BJ (cell line): ENCODE measurements around the gene RGS6. TPM values are rescaled to one million over a fixed set of nuclear protein-coding genes. Genes with fewer than 3 reads are reported as not detected.

Experiments
- CTCF ChIA-PET: fragments of 350-600 bp; formaldehyde crosslinking; extraction: SDS; loops from one replicate; lab custom pipeline; 2021; ENCODE audit warnings: antibody characterized with exemption, inconsistent platforms; lab: Yijun Ruan, JAX
- POLR2A ChIA-PET: fragments of 300-600 bp; sonication (Branson Sonifier 250); formaldehyde crosslinking; extraction: SDS; loops from one replicate; lab custom pipeline; 2021; ENCODE audit warnings: antibody characterized with exemption; lab: Charles Lee
- DNase-seq: peaks from one replicate; pipeline ENCODE4 v3.0.0-alpha.2; 2011; ENCODE audit warnings: low read depth
- H3K27me3 ChIP-seq: 2 replicates; pipeline ENCODE4 v1.6.0; 2011; ENCODE audit warnings: low read length; ENCODE audit not compliant: control insufficient read depth, insufficient read depth
- H3K36me3 ChIP-seq: 2 replicates; pipeline ENCODE4 v1.5.1; 2011; ENCODE audit warnings: low read length; ENCODE audit not compliant: control insufficient read depth, insufficient read depth
- H3K4me3 ChIP-seq: 2 replicates; pipeline ENCODE4 v1.5.1; 2011; ENCODE audit warnings: low read depth, mild to moderate bottlenecking, control low read depth, low read length
- polyA plus RNA-seq: library from polyadenylated mRNA; depleted of rRNA; stranded (reverse); fragments of >200 nt; gene quantifications from 2 replicates; pipeline ENCODE4 v1.2.3, GENCODE V29; 2011
- TF ChIP-seq, protein P1 (sequence below): IDR thresholded peaks from 2 replicates; pipeline ENCODE4 v1.5.1; 2011; ENCODE audit warnings: low read depth, mild to moderate bottlenecking, control low read depth, inconsistent platforms, low read length, moderate library complexity; ENCODE audit not compliant: insufficient read depth

The RGS6 gene
- polyA plus RNA-seq, 1 experiment = not detected

DNA sequence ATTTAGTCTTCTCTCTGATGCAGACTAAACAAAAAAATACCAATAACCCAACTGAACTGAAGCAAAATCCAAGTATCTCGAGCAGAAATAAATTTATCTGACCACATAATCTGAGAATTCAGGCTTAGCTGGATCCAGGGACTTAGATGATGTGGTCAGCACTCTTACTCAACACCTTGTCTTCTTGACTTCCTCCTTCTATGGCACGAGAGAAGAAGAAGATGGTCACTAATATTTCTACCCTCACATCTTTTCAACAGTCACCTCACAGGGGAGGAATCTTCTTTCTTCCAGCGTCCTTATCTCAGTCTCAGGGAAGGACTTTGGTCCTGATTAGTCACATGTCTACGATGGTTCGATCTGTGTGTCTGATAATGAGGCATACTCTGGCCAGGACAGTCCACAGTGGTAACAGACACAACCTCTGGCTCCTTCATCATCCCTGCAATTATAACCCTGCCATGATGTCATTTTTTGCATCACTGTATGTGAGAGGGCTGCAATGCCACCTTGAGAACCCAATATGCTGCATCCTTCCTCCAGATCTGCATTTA is 15.8 kb downstream of the RGS6 start:
- no peaks in the 10 kb centered on the region for H3K27me3 ChIP-seq
- no peak overlapping the region for H3K4me3 ChIP-seq
- TF ChIP-seq, protein P1, sequence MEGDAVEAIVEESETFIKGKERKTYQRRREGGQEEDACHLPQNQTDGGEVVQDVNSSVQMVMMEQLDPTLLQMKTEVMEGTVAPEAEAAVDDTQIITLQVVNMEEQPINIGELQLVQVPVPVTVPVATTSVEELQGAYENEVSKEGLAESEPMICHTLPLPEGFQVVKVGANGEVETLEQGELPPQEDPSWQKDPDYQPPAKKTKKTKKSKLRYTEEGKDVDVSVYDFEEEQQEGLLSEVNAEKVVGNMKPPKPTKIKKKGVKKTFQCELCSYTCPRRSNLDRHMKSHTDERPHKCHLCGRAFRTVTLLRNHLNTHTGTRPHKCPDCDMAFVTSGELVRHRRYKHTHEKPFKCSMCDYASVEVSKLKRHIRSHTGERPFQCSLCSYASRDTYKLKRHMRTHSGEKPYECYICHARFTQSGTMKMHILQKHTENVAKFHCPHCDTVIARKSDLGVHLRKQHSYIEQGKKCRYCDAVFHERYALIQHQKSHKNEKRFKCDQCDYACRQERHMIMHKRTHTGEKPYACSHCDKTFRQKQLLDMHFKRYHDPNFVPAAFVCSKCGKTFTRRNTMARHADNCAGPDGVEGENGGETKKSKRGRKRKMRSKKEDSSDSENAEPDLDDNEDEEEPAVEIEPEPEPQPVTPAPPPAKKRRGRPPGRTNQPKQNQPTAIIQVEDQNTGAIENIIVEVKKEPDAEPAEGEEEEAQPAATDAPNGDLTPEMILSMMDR = no peak
- no peak for DNase-seq
- no peaks in the 10 kb centered on the region for H3K36me3 ChIP-seq
- CTCF ChIA-PET = no interaction called here
- POLR2A ChIA-PET = no interaction called here

DNA sequence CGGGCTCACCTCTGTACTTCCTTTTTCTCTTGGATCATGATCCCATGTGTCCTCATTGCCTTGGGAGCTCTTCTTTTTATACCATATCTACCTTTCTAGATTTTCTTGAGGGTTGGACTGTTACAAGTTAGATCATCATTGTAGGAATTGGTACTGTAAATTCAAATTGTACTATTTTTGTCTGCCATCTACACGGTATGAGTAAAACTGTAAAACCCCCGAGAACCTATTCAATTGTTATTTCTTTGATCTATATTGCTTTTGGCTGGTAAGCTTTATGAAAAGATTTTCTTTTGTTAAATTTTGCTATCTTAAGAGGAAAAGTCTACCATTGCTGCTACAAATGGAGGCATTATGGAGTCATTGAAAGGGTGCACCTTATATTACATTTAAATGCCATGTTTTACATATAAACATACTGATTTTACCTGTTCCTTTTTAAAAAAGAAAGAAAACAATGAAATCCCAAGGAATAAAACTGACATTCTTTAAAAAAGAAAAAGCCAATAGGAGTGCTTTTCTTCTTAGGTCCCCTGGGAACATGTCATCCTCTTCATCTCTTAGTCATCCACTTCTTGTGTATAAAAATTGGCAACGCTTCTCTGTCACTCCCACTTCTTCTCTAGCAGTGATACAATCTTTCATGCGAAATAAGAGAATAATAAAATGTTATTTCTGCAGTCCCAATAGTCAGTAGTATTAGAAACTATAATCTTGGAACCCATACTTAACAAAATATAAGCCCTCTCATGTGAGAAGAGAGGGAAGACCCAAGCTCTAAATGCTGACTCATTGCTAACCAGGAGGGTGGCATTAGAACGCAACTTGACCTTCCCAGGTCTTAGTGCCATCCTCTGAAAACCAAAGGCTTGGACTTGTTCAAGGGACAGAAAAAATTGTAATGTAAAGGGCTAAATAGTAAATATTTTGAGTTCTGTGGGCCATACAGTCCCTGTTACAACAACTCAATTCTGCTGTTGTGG is 20.4 kb downstream of the RGS6 start:
- ChIA-PET CTCF (no interaction called here), POLR2A (no interaction called here)
- Histone ChIP-seq H3K4me3 (no peak overlapping the region), H3K27me3 (no peaks in the 10 kb centered on the region), H3K36me3 (no peaks in the 10 kb centered on the region)
- DNase-seq = no peak
- TF ChIP-seq, protein P1 = no peak

DNA sequence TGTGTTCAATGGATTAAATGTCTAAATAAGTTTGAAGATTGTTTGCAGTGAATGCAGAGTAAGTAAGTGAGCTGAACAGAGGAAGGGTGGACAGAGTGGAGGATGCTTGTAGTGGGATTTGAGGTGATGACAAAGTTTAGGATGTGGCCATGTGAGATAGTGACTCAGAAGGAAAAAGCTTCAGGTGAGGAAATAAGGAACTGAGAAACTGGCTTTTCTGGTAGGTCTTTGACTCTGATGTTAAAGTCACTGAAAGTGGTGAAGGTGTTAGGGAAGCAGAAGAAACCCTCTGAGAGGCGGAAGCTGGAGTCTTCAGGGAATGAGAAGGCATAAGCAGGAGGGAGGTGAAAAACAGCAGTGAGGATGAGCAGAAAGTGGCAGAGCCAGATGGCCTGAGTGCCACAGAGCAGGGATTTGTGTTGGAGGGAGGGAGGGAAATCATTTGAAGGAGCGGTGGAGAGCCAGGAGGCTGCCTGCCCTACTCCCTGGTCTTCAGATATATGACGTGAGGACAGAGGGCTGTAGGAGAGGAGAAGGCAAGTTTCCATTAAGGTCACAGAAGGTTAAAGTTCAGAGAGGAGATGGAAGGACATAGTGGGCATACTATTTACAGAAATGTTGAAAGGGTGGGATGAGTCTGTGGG is 24.8 kb downstream of the RGS6 start:
- POLR2A ChIA-PET = no interaction called here
- TF ChIP-seq, protein P1 = no peak
- no peak for DNase-seq
- Histone ChIP-seq H3K36me3 (no peaks in the 10 kb centered on the region), H3K27me3 (no peaks in the 10 kb centered on the region), H3K4me3 (no peak overlapping the region)
- CTCF ChIA-PET = no interaction called here

DNA sequence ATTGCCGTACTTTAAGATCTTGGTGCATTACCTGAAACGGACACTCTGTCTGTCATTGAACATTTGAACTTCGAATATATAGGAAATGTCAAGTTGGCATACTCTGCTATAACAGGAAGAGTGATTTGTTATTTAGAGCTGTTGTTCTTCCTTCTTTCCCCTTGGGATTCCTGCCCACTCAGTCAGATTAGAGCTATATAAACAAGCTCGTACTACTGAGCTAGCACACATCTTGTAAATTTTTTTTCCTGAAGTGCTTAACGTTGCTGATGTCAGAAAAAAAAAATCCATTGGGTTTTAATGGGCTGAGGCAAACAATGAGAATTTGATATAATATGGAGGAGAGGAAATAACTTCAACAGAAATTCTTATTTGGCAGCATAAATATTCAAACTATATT is 26.8 kb downstream of the RGS6 start:
- no peak overlapping the region for H3K4me3 ChIP-seq
- DNase-seq = no peak
- no peaks in the 10 kb centered on the region for H3K36me3 ChIP-seq
- no peaks in the 10 kb centered on the region for H3K27me3 ChIP-seq
- ChIA-PET CTCF (no interaction called here), POLR2A (no interaction called here)
- TF ChIP-seq, protein P1 = no peak
